KMS-11 (cell line): ENCODE results near the gene GCAT.

Experiments used
- H2AFZ ChIP-seq: fragments of 200-600 bp; sonication (generic); 2 replicates; pipeline ENCODE4 v1.6.1; 2016; ENCODE audit warnings: antibody characterized with exemption, mixed run types, low read depth
- H3K27ac ChIP-seq: fragments of 200-600 bp; sonication (generic); 2 replicates; pipeline ENCODE4 v1.6.1; 2016; ENCODE audit warnings: mild to moderate bottlenecking, mixed run types
- H3K27me3 ChIP-seq: fragments of 200-600 bp; sonication (generic); 2 replicates; pipeline ENCODE4 v1.6.1; 2017; ENCODE audit warnings: mild to moderate bottlenecking, low read depth, mixed run types, moderate library complexity; ENCODE audit not compliant: insufficient read depth
- H3K36me3 ChIP-seq: fragments of 200-600 bp; sonication (generic); 2 replicates; pipeline ENCODE4 v1.6.1; 2017; ENCODE audit warnings: mild to moderate bottlenecking, mixed run types; ENCODE audit not compliant: insufficient read depth
- H3K4me1 ChIP-seq: fragments of 200-600 bp; sonication (generic); 2 replicates; pipeline ENCODE4 v1.6.1; 2016; ENCODE audit warnings: mild to moderate bottlenecking, low read depth, mixed run types; ENCODE audit not compliant: poor library complexity, severe bottlenecking
- H3K4me2 ChIP-seq: fragments of 200-600 bp; sonication (generic); 2 replicates; pipeline ENCODE4 v1.7.0; 2016; ENCODE audit warnings: mild to moderate bottlenecking, mixed run types
- H3K4me3 ChIP-seq: fragments of 200-600 bp; sonication (generic); IDR thresholded peaks from 2 replicates; pipeline ENCODE4 v1.6.1; 2017; ENCODE audit warnings: low read depth, low read length, mixed read lengths; ENCODE audit not compliant: insufficient read depth
- H3K79me2 ChIP-seq: fragments of 200-600 bp; sonication (generic); 2 replicates; pipeline ENCODE4 v1.6.1; 2016; ENCODE audit warnings: low read depth, mixed run types; ENCODE audit not compliant: insufficient read depth
- H3K9ac ChIP-seq: fragments of 200-600 bp; sonication (generic); 2 replicates; pipeline ENCODE4 v1.6.1; 2016; ENCODE audit warnings: mild to moderate bottlenecking, mixed run types
- H4K20me1 ChIP-seq: fragments of 200-600 bp; sonication (generic); 2 replicates; pipeline ENCODE4 v1.6.1; 2016; ENCODE audit warnings: mild to moderate bottlenecking, mixed run types; ENCODE audit not compliant: insufficient read depth
- TF ChIP-seq, protein P1 (sequence below): fragments of 200-600 bp; sonication (generic); conservative IDR thresholded peaks from 2 replicates; pipeline ENCODE4 v1.6.1; 2017; ENCODE audit warnings: low read depth, mild to moderate bottlenecking, antibody characterized with exemption, low read length, moderate library complexity, mixed read lengths

Gene GCAT

GRCh38 chr22:37831472-37831871 lies 23.7 kb downstream of the GCAT start:
- H3K27ac ChIP-seq: no peak overlapping the region
- no peak overlapping the region for H3K9ac ChIP-seq

DNA sequence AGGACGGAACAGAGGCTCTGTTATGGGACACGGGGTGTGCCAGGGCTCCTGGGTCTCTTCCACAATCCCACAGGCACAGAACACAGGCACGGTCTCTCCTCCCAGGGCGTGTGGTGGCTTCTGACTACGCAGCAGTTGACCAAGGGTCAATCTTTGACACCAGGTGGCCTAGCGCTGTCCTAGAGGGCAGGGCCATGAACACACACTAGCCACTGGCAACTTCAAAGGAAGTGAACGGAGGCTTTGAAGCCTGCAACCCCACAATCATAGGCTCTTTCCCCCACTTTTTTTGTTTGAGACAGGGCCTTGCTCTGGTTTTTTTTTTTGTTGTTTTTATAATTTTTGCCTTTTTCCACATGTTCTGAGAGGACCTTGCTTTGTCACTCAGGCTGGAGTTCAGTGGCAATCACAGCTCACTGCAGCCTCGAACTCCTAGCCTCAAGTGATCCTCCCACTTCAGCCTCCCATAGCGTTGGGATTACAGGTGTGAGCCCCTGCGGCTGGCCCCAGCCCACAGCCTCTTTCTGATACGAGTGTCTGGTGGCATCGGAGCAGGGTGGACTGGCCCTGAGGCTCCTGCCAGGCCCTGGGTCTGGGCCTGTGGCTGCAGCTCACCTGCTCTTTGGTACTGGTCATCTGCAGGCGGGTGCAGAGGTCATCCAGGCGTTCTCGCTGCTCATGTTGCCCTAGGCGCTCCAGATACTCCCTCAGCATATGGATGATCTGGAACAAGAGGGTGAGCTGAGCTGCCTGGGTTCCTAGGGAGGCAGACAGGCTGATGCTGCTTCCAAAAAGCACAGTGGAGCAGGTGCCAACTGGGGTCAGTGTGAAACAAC lies 24.5 kb downstream of the GCAT start:
- Histone ChIP-seq H2AFZ (no peak overlapping the region), H3K4me2 (no peak overlapping the region), H3K4me3 (no peak overlapping the region), H4K20me1 (no peaks in the 10 kb centered on the region), H3K4me1 (no peaks in the 10 kb centered on the region), H3K36me3 (no peaks in the 10 kb centered on the region; the same call in 1 of the 2 replicates), H3K27me3 (no peaks in the 10 kb centered on the region), H3K79me2 (no peaks in the 10 kb centered on the region), H3K27ac (no peak overlapping the region), H3K9ac (no peak overlapping the region)
- TF ChIP-seq, protein P1, sequence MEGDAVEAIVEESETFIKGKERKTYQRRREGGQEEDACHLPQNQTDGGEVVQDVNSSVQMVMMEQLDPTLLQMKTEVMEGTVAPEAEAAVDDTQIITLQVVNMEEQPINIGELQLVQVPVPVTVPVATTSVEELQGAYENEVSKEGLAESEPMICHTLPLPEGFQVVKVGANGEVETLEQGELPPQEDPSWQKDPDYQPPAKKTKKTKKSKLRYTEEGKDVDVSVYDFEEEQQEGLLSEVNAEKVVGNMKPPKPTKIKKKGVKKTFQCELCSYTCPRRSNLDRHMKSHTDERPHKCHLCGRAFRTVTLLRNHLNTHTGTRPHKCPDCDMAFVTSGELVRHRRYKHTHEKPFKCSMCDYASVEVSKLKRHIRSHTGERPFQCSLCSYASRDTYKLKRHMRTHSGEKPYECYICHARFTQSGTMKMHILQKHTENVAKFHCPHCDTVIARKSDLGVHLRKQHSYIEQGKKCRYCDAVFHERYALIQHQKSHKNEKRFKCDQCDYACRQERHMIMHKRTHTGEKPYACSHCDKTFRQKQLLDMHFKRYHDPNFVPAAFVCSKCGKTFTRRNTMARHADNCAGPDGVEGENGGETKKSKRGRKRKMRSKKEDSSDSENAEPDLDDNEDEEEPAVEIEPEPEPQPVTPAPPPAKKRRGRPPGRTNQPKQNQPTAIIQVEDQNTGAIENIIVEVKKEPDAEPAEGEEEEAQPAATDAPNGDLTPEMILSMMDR: no peak

More at GRCh38 chr22:37831472-37831871, 23.7 kb downstream of the GCAT start:
- H3K4me2 ChIP-seq: no peak overlapping the region
- H4K20me1 ChIP-seq: no peaks in the 10 kb centered on the region
- no peaks in the 10 kb centered on the region for H3K27me3 ChIP-seq
- H3K4me3 ChIP-seq: no peak overlapping the region
- H2AFZ ChIP-seq: no peak overlapping the region
- TF ChIP-seq, protein P1: no peak
- H3K79me2 ChIP-seq: no peaks in the 10 kb centered on the region
- H3K4me1 ChIP-seq: no peaks in the 10 kb centered on the region
- H3K36me3 ChIP-seq: no peaks in the 10 kb centered on the region; the same call in 1 of the 2 replicates

- H3K27ac ChIP-seq: no peak overlapping the region
- peaks cover 20% of the 10 kb centered on the region; the same call in 1 of the 2 replicates for H3K79me2 ChIP-seq
- no peak overlapping the region for H2AFZ ChIP-seq
- H3K4me3 ChIP-seq: no peak overlapping the region
- H3K4me1 ChIP-seq: peaks cover 13% of the 10 kb centered on the region
- no peaks in the 10 kb centered on the region for H3K36me3 ChIP-seq
- TF ChIP-seq, protein P1: no peak
- no peaks in the 10 kb centered on the region for H3K27me3 ChIP-seq
- H3K4me2 ChIP-seq: peak overlapping the region; percentile 67; the same call in 1 of the 2 replicates
- no peak overlapping the region for H3K9ac ChIP-seq
- H4K20me1 ChIP-seq: no peaks in the 10 kb centered on the region
Observed at GRCh38 chr22:37842015-37842793, 34.5 kb downstream of the GCAT start.

DNA sequence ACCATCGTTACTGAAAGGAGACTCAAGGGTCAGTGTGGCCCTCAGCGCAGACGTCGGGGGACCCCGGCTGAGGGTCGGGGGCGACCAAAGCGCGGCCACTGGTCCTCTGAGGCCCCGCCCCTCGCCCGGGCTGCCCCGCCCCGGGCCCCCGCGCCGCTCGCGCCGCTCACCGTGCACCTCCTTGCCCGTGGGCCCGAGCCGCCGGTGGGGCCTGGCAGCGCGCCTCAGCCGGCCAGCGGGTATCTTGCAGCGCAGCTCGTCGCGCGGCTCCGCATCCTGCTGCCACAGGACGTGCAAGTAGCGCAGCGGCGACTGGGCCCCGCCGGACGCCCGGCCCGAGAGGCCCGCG lies 36.0 kb downstream of the GCAT start:
- Histone ChIP-seq H3K4me1 (peaks cover 13% of the 10 kb centered on the region), H3K4me3 (no peak overlapping the region), H3K36me3 (no peaks in the 10 kb centered on the region), H2AFZ (peak overlapping the region; percentile 87), H3K27me3 (no peaks in the 10 kb centered on the region), H4K20me1 (no peaks in the 10 kb centered on the region), H3K27ac (peak overlapping the region; percentile 83), H3K9ac (peak overlapping the region; percentile 61), H3K4me2 (peak overlapping the region; percentile 67), H3K79me2 (peaks cover 20% of the 10 kb centered on the region; the same call in 1 of the 2 replicates)
- TF ChIP-seq, protein P1: no peak
